GM12873 (cell line): ENCODE measurements around the gene PEPD.

ENCODE experiments used
- TF ChIP-seq, protein P1 (sequence below): IDR thresholded peaks from 2 replicates; pipeline ENCODE4 v1.5.1; 2012; ENCODE audit warnings: low read depth, mild to moderate bottlenecking, moderate library complexity, low read length, control low read depth; ENCODE audit not compliant: insufficient read depth; ENCODE audit errors: missing control alignments

The PEPD gene

GRCh38 chr19:33464010-33464732, 57.4 kb downstream of the PEPD start:
- TF ChIP-seq, protein P1, sequence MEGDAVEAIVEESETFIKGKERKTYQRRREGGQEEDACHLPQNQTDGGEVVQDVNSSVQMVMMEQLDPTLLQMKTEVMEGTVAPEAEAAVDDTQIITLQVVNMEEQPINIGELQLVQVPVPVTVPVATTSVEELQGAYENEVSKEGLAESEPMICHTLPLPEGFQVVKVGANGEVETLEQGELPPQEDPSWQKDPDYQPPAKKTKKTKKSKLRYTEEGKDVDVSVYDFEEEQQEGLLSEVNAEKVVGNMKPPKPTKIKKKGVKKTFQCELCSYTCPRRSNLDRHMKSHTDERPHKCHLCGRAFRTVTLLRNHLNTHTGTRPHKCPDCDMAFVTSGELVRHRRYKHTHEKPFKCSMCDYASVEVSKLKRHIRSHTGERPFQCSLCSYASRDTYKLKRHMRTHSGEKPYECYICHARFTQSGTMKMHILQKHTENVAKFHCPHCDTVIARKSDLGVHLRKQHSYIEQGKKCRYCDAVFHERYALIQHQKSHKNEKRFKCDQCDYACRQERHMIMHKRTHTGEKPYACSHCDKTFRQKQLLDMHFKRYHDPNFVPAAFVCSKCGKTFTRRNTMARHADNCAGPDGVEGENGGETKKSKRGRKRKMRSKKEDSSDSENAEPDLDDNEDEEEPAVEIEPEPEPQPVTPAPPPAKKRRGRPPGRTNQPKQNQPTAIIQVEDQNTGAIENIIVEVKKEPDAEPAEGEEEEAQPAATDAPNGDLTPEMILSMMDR: no peak

DNA sequence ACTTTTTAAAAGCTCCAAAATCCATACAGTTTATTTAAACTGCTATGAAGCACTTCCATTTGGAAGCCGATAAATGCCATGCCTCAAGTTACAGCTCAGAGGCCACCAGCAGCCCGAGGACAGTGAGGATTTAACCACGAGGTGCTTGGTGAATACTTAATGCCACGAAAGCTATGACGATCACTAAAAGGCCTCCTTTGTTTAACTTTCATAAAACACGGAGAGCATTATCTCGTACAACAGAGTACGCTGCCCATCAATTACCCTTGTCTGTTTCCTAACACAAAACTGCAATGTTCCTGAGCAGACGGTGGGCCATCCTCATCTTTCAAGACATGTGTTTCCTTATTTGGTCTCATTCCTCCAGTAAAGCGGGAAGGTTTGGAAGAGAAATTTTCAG, 58.4 kb downstream of the PEPD start:
- TF ChIP-seq, protein P1: no peak

GRCh38 chr19:33462112-33462791, 59.3 kb downstream of the PEPD start:
- TF ChIP-seq, protein P1: no peak

- TF ChIP-seq, protein P1: no peak
Measured at GRCh38 chr19:33461256-33462111, 60.1 kb downstream of the PEPD start.

- TF ChIP-seq, protein P1: no peak
Measured at GRCh38 chr19:33460221-33460908, 61.2 kb downstream of the PEPD start.

DNA sequence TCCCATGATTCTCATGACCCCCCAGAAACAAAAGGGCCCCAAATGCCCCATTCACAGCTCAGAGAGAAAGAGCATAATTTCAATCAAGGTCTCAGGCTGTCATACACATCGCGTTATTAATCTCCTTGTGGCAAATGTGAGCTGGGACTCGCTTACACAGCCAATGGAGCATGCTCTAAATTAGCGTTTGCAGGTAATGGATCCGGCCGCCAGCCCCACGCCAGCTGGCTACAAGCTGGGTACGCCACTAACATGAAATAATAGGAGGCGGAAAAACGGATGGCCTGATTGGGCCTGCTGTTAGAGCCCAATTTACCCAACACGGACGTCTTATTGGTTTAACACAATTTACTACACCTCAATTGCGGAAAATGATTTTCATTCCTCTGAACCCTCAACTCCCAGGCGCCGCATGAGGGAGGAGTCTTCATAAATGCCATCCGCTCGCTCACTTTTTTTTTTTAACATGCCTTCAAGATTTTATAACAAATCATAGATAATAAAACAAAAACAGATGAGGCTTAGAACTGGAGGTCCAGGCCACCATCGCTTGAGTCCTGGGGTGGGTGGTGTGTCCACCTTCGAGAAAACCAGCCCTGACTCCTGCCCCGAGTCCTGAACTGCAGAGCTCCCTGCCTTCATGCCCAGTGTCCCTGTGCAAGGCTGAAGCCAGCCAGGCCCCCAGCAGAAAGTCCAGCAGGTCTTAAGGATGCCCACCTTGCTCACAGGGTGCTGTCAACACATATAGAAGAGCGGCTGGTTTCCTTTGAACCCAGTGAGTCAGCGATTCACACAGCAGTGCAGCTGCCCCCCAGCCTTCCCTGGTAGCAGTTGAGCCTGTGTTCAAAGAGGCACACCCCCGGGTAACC, 62.1 kb downstream of the PEPD start:
- TF ChIP-seq, protein P1: no peak
